ENCODE results near the gene CDC25A. TPM values are rescaled to one million over a fixed set of nuclear protein-coding genes. Genes with fewer than 3 reads are reported as not detected.

Gene CDC25A
- total RNA-seq, 1 experiment from 2014 or later: 19.6 TPM

GRCh38 chr3:48236531-48236930, 48.3 kb upstream of the CDC25A start:
- Histone ChIP-seq H3K36me3 (ENCODE audit: control insufficient read depth in 1 of 2, insufficient read depth in 2 of 2, low read length in 2 of 2) (no peaks in the 10 kb centered on the region), H3K79me2 (ENCODE audit: insufficient read depth, low read length) (peaks cover 1% of the 10 kb centered on the region; the same call in 1 of the 2 replicates), H3K4me1 (ENCODE audit: control insufficient read depth in 1 of 2, insufficient read depth in 2 of 2, low read length in 2 of 2) (peaks cover 4 to 16% of the 10 kb centered on the region in 2 experiments; a peak in 3 of 4 replicates), H3K9me2 (ENCODE audit: insufficient read depth) (no peaks in the 10 kb centered on the region), H3K27me3 (ENCODE audit: insufficient read depth, low read length) (no peaks in the 10 kb centered on the region), H2AFZ (ENCODE audit: low read depth, low read length, poor library complexity, severe bottlenecking) (no peak overlapping the region), H3K4me3 (replicated peaks in 1 of 2; ENCODE audit: low read depth in 1 of 2, low read length in 2 of 2) (no peak overlapping the region), H3K9me3 (ENCODE audit: control insufficient read depth in 1 of 2, insufficient read depth in 1 of 2, low read depth in 1 of 2, low read length in 2 of 2) (no peaks in the 10 kb centered on the region), H4K20me1 (ENCODE audit: insufficient read depth) (no peaks in the 10 kb centered on the region), H3K4me2 (ENCODE audit: low read length) (no peak overlapping the region), H3K9ac (ENCODE audit: low read length) (no peak overlapping the region), H3K27ac (ENCODE audit: low read depth, low read length) (no peak overlapping the region)
- RAD21 ChIA-PET (ENCODE audit: low non-redundant PET in 1 of 2, low total read pairs in 2 of 2, uncharacterized antibody in 2 of 2, unreplicated experiment in 2 of 2): no interaction called here
- TF ChIP-seq EGR1 (IDR thresholded peaks at IDR 0.05; ENCODE audit: low read depth): no peak
- TF ChIP-seq, protein P1, sequence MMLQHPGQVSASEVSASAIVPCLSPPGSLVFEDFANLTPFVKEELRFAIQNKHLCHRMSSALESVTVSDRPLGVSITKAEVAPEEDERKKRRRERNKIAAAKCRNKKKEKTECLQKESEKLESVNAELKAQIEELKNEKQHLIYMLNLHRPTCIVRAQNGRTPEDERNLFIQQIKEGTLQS (IDR thresholded peaks at IDR 0.05): no peak
- TF ChIP-seq FOSL1 (IDR thresholded peaks at IDR 0.05; ENCODE audit: low read depth): no peak
- TF ChIP-seq ELF1 (IDR thresholded peaks at IDR 0.05; ENCODE audit: borderline replicate concordance, low read depth): no peak
- TF ChIP-seq, protein P2, sequence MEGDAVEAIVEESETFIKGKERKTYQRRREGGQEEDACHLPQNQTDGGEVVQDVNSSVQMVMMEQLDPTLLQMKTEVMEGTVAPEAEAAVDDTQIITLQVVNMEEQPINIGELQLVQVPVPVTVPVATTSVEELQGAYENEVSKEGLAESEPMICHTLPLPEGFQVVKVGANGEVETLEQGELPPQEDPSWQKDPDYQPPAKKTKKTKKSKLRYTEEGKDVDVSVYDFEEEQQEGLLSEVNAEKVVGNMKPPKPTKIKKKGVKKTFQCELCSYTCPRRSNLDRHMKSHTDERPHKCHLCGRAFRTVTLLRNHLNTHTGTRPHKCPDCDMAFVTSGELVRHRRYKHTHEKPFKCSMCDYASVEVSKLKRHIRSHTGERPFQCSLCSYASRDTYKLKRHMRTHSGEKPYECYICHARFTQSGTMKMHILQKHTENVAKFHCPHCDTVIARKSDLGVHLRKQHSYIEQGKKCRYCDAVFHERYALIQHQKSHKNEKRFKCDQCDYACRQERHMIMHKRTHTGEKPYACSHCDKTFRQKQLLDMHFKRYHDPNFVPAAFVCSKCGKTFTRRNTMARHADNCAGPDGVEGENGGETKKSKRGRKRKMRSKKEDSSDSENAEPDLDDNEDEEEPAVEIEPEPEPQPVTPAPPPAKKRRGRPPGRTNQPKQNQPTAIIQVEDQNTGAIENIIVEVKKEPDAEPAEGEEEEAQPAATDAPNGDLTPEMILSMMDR (IDR thresholded peaks at IDR 0.05 in 2 of 3, conservative IDR thresholded peaks at IDR 0.05 in 1 of 3; ENCODE audit: borderline replicate concordance in 1 of 3, insufficient read depth in 1 of 3, low read depth in 2 of 3, low read length in 2 of 3): no peak
- no peak for TF ChIP-seq CBX3 (IDR thresholded peaks at IDR 0.05; ENCODE audit: low read depth)
- no peak for TF ChIP-seq ZBTB33 (IDR thresholded peaks at IDR 0.05; ENCODE audit: extremely low read depth, insufficient replicate concordance, low read length)
- ATAC-seq (no peak), DNase-seq (ENCODE audit: low read depth, low spot score) (no peak)
- intact Hi-C loops (cut with micrococcal nuclease): no loop called here
- BruUV-seq (replicated peaks): no TSS peak
- POLR2A ChIA-PET: no interaction called here
- CTCF ChIA-PET: no interaction called here

Data from HCT116 (cell line).